GM21515 (cell line): ENCODE measurements around the gene ATXN7.

Source experiments
- ATAC-seq: cut with Tn5 transposase; IDR thresholded peaks from one replicate; pipeline ENCODE4 v1.9.1; 2021; ENCODE audit not compliant: unreplicated experiment

The ATXN7 gene

GRCh38 chr3:63864008-63864964, 619 bp downstream of the ATXN7 start:
- peak; percentile 38 for ATAC-seq

- ATAC-seq: no peak
Measured at GRCh38 chr3:63864965-63865327, 1.3 kb downstream of the ATXN7 start.

- ATAC-seq: no peak
Measured at GRCh38 chr3:63867225-63867624, 3.6 kb downstream of the ATXN7 start.

- no peak for ATAC-seq
Measured at GRCh38 chr3:63869940-63870614, 6.4 kb downstream of the ATXN7 start.

GRCh38 chr3:63870615-63871005, 6.9 kb downstream of the ATXN7 start:
- ATAC-seq: no peak

- no peak for ATAC-seq
Measured at GRCh38 chr3:63872135-63872924, 8.7 kb downstream of the ATXN7 start.

GRCh38 chr3:63874769-63875168, 11.1 kb downstream of the ATXN7 start:
- ATAC-seq: no peak

GRCh38 chr3:63875510-63875909, 11.8 kb downstream of the ATXN7 start:
- ATAC-seq: no peak

GRCh38 chr3:63876260-63876659, 12.6 kb downstream of the ATXN7 start:
- no peak for ATAC-seq

GRCh38 chr3:63877737-63878393, 14.2 kb downstream of the ATXN7 start:
- no peak for ATAC-seq

GRCh38 chr3:63878394-63879060, 14.9 kb downstream of the ATXN7 start:
- no peak for ATAC-seq

GRCh38 chr3:63880653-63881052, 17.0 kb downstream of the ATXN7 start:
- no peak for ATAC-seq

GRCh38 chr3:63886858-63887257, 23.2 kb downstream of the ATXN7 start:
- ATAC-seq: no peak

- no peak for ATAC-seq
Measured at GRCh38 chr3:63891518-63891917, 27.9 kb downstream of the ATXN7 start.

GRCh38 chr3:63892773-63893352, 29.2 kb downstream of the ATXN7 start:
- no peak for ATAC-seq

GRCh38 chr3:63895422-63896189, 31.9 kb downstream of the ATXN7 start:
- ATAC-seq: no peak

GRCh38 chr3:63896332-63897030, 32.8 kb downstream of the ATXN7 start:
- ATAC-seq: peak; percentile 78

- ATAC-seq: no peak
Measured at GRCh38 chr3:63900010-63900409, 36.3 kb downstream of the ATXN7 start.

- ATAC-seq: no peak
Measured at GRCh38 chr3:63900459-63900858, 36.8 kb downstream of the ATXN7 start.
